ENCODE results near the gene P2RX4. TPM values are rescaled to one million over a fixed set of nuclear protein-coding genes. Genes with fewer than 3 reads are reported as not detected.

Gene P2RX4
- total RNA-seq, 2 donors from 2014 or later, result 11.5 to 21.1 TPM

- Histone ChIP-seq H3K36me3 (ENCODE audit: control insufficient read depth, insufficient read depth, low read length) (peaks cover 3% of the 10 kb centered on the region), H3K27me3 (ENCODE audit: control insufficient read depth, insufficient read depth, low read length, poor library complexity, severe bottlenecking) (no peaks in the 10 kb centered on the region), H3K4me3 (ENCODE audit: low read length) (no peak overlapping the region), H3K27ac (ENCODE audit: low read depth, low read length) (no peak overlapping the region), H3K4me1 (ENCODE audit: control insufficient read depth, insufficient read depth, low read length) (no peaks in the 10 kb centered on the region), H3K9ac (ENCODE audit: extremely low read depth, low read length, poor library complexity, severe bottlenecking) (no peak overlapping the region), H3K9me3 (ENCODE audit: control insufficient read depth, low read length) (no peaks in the 10 kb centered on the region)
- no peak for DNase-seq
- H3K9me3 Mint-ChIP-seq, result no peaks in the 10 kb centered on the region
- H3K27ac Mint-ChIP-seq, result no peak overlapping the region
- H3K36me3 Mint-ChIP-seq (ENCODE audit: low read depth), result peaks cover 11% of the 10 kb centered on the region
- H3K4me3 Mint-ChIP-seq, result no peak overlapping the region
- peaks cover 3% of the 10 kb centered on the region for H3K4me1 Mint-ChIP-seq
- no peaks in the 10 kb centered on the region for H3K27me3 Mint-ChIP-seq (ENCODE audit: insufficient read depth)
- 95% methylated on average over 4 of the region's 4 CpGs; no CpG with 5 or more reads in 1 of the 2 experiments for WGBS, 2 experiments (ENCODE audit: insufficient coverage in 1 of 2, insufficient read length in 1 of 2)
- TF ChIP-seq CTCF (conservative IDR thresholded peaks at IDR 0.05), result no peak
Measured at GRCh38 chr12:121216102-121216501, 6.2 kb downstream of the P2RX4 start.

DNA sequence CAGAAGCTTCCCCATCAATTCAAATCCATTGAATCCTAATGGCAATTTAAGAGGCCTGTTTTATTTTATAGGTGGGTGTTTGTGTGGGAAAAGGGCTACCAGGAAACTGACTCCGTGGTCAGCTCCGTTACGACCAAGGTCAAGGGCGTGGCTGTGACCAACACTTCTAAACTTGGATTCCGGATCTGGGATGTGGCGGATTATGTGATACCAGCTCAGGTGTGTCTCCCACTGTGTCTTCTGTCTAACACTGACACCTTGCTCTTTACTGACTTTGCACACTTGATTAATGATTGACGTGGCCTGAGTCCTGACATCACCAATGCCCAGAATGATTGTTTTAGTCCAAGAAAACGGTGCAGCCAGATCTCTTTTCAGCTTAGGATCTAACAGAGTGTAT, 7.1 kb downstream of the P2RX4 start:
- Mint-ChIP-seq H3K4me1 (peaks cover 3% of the 10 kb centered on the region), H3K4me3 (no peak overlapping the region), H3K27ac (no peak overlapping the region), H3K9me3 (no peaks in the 10 kb centered on the region), H3K36me3 (ENCODE audit: low read depth) (peaks cover 15% of the 10 kb centered on the region), H3K27me3 (ENCODE audit: insufficient read depth) (no peaks in the 10 kb centered on the region)
- H3K4me3 ChIP-seq (ENCODE audit: low read length), result no peak overlapping the region
- no peak for DNase-seq
- H3K27ac ChIP-seq (ENCODE audit: low read depth, low read length), result no peak overlapping the region
- H3K36me3 ChIP-seq (ENCODE audit: control insufficient read depth, insufficient read depth, low read length), result peaks cover 3% of the 10 kb centered on the region
- no peak overlapping the region for H3K9ac ChIP-seq (ENCODE audit: extremely low read depth, low read length, poor library complexity, severe bottlenecking)
- no peaks in the 10 kb centered on the region for H3K9me3 ChIP-seq (ENCODE audit: control insufficient read depth, low read length)
- 74 to 91% methylated on average over 8 of the region's 8 CpGs for WGBS, 2 experiments (ENCODE audit: insufficient coverage in 1 of 2, insufficient read length in 1 of 2)
- H3K4me1 ChIP-seq (ENCODE audit: control insufficient read depth, insufficient read depth, low read length), result no peaks in the 10 kb centered on the region
- no peaks in the 10 kb centered on the region for H3K27me3 ChIP-seq (ENCODE audit: control insufficient read depth, insufficient read depth, low read length, poor library complexity, severe bottlenecking)
- TF ChIP-seq CTCF (conservative IDR thresholded peaks at IDR 0.05), result no peak

DNA sequence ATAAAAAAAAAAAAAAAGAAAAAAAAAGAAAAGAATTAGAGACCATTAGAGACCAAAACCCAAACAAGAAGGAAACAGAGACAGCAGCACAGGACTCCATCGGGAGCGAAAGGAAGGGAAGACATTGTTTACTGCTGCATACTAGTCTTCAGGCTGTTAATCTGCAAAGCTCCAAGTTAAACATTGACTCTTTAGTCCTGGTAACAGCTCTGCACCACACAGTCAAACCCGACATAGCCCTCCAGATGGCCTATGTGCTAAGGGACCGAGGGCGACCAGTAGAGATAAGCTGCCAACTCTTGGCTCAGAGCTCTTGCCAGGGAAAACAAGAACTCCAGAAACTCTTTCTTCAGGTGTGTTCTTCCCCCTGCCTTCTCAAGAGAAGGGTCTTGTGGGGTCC, 7.8 kb downstream of the P2RX4 start:
- no peak overlapping the region for H3K27ac ChIP-seq (ENCODE audit: low read depth, low read length)
- Mint-ChIP-seq H3K27ac (peak overlapping the region; percentile 64), H3K4me3 (no peak overlapping the region), H3K9me3 (no peaks in the 10 kb centered on the region), H3K27me3 (ENCODE audit: insufficient read depth) (no peaks in the 10 kb centered on the region), H3K36me3 (ENCODE audit: low read depth) (peaks cover 18% of the 10 kb centered on the region), H3K4me1 (peaks cover 3% of the 10 kb centered on the region)
- no peak for TF ChIP-seq CTCF (conservative IDR thresholded peaks at IDR 0.05)
- no peaks in the 10 kb centered on the region for H3K4me1 ChIP-seq (ENCODE audit: control insufficient read depth, insufficient read depth, low read length)
- no peaks in the 10 kb centered on the region for H3K9me3 ChIP-seq (ENCODE audit: control insufficient read depth, low read length)
- 86 to 91% methylated on average over 5 of the region's 5 CpGs for WGBS, 2 experiments (ENCODE audit: insufficient coverage in 1 of 2, insufficient read length in 1 of 2)
- H3K4me3 ChIP-seq (ENCODE audit: low read length), result no peak overlapping the region
- no peak for DNase-seq
- no peak overlapping the region for H3K9ac ChIP-seq (ENCODE audit: extremely low read depth, low read length, poor library complexity, severe bottlenecking)
- peaks cover 3% of the 10 kb centered on the region for H3K36me3 ChIP-seq (ENCODE audit: control insufficient read depth, insufficient read depth, low read length)
- H3K27me3 ChIP-seq (ENCODE audit: control insufficient read depth, insufficient read depth, low read length, poor library complexity, severe bottlenecking), result no peaks in the 10 kb centered on the region
